Measurements from ENCODE around the gene KCNMA1.

The KCNMA1 gene

DNA sequence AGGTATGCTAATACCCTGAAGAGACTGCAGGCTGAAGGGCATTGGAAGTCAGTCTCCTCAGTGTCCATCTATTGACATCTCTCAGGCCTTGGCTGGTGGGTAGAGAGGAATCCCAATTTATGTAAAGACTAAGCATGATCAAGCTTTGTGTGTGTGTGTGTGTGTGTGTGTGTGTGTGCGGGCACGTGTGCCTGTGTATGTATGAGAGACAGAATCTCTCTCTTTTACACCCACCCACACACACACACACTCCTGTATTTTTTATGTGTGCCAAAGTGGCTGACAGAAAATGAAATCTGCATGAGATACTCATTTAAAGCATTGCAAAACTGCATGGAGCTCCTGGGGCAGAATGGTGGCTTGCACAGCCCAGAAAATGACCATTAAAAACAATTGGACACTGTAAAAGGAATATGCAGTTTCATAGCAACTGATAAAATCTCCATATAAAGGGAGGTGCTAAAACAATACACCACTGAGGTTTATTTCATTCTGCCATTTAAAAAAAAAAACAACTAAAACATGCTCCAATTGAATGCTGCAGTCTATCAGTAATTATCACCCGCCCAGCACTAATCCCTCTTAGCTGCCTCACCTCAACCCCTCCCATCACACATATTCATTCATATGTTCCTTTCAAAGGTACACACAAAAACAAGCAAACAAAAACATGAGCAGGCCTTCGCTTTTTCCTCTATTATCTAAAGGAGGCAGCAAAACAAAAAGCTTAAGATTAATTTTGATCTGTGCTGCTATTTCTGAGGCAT lies 385.0 kb downstream of the KCNMA1 start:
- DNase-seq = no peak

DNA sequence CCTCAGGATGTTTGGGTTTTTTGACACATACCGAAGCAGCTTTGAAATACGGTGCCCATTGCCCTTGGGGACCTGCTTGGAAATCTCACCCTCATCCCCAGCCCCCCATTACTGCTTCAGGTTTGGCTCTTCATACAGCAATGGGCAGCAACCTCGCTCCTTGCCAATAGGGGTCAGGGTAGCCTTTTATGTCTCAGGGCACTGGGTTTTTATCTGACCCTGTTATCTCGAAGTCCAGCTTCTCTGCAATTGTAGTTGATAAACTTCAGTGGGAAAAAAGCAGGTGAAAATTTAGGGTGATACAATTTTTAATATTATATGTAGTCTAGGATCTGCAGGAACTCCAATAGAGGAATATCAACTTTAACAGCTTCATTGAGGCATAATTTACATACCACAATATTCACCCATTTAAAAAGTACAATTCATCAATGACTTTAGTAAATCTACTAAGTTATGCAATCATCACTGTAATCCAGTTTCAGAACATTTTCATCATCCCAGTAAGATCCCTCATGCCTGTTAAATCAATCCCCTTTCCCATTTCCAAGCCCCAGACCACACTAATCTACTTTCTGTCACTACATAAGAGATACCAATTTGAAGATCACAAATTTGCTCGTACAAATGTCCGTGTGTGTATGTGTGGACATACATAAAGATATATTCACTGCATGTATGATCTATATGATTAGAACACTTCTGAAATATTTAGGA lies 386.2 kb downstream of the KCNMA1 start:
- DNase-seq = peak; percentile 13

DNA sequence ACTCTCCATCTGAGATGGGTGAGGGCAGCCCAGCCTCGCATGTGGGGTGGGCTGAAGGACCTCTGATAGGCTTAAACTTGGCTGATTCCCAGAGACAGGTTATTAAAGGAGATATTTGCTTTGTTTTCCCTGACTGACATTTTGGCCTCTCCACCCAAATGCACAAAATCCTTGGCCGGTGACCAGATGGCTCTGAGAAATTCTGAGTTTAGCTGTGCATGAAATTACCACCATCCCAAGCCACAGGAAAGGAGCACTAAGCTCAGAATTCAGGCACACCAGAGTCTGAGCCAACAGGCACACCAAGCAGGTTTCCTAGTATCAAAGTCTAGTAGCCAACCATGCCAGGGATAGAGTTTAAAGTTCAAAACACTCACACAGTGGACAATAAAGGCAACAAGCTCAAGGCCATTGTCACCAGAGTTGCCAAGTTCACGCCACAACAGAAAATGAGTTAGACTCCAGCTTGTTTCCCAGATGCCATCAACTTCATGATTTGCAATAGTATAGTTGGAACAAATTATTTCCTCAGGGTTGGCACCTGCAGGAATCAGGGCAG lies 387.6 kb downstream of the KCNMA1 start:
- no peak for DNase-seq

DNA sequence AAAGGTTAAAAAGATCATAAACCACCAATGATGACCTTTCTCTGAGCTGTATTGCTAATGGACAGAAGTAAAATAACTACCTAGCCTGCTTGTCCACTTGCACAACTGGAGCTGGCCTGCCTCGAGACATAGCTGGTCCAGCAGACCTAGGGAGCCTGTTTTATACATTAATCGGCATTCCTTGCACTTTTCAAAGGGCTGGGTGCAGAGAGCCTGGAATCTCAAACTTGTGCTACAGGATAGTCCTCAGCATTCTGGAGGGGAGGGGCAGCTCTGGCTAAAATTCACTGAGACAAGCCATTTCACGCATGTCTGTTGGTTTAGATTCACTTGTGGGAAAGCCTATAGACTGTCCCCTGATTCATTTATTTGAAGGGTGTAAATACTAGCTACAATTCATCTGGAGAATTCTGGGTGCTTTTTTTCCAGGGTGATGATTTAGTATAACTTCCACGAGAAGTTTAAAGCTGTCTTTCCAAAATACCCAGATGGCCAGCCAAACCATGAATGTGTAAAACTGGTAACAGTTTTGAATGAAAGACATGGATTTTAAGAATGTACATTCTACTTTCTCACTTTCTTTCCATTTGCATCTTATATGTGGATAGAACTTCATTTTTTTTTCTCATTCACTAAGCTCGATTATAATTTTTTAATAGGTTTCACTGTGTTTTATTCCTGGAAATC lies 389.4 kb downstream of the KCNMA1 start:
- DNase-seq = no peak

DNA sequence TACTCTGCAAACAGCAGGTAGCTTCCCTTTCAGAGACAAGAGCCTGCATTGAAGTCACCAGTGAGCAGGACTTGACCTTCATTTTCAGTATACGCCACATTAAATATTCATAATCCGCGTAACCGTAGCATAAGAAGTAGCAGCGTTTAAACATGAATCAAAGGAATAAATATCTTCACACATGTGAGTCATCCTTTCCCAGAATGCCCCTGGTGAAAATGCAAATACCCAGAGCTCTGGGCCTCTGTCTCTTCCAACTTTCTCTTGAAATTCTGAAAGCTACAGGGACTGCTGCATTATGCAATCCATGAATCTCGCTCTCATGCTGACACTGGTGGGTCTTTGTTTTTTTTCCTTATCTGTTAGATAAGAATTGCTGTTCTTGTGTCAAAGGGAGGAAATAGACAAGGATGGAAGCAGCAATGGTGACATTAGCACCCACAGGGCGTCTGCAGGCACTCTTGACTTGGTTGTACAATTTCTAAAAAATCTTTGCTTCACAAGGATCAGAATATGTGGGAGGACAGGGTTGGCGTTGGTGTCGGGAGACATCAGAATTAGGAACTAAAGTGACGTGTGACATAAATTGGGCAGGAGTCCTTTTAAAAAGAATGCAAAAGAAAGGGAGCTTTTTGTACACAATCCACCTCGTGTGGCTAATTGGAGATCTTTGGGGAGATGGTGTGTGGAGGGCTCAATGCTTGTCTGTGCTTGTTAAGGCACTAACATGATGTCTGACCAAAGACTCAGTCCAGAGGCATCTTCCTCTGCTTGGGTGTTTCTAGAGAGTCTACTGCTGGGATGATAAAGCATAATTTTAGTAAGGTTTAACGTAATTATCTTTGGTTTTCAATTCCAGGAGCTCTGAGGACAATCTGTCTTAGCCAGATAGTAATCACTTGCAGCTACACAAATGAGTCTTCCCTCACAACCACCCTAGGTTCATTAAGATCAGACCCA lies 390.3 kb downstream of the KCNMA1 start:
- no peak for DNase-seq

DNA sequence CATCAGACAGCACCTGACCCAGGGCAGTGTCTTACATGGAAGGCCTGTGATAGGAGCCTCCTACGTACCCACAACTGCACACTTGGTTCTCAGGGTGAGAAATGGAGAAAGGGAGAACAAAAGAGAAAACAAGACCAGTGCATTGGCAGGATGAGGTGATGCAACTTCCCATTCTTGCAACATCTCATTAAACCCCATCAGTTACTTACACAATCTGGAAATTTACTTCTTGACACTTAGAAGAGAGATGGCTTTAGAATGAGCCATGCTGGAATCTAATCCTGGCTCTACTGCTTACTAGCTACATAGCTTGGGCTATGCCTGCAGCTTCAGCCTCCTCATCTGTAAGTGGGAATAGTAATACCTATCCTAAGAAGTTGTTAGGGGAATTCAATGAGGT lies 391.7 kb downstream of the KCNMA1 start:
- DNase-seq = no peak

DNA sequence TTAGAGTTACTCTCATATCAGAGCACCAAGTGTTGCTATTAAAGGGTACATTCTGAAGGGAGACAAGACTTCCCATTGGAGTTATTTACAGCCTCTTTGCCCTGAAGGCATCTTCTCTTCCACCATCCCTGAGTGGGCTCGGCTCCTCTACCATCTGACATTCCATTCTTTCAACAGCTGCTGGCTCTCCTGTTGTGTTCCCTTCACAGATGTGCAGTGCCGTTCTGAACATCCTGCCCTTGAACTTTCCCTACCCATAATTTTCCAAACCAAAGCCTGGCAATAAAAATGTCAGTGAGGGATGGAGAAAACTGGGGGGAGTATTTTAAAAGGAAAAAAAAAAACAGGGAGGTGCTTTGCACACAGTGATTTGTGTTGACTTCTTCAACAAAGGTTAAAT lies 392.9 kb downstream of the KCNMA1 start:
- DNase-seq = no peak

DNA sequence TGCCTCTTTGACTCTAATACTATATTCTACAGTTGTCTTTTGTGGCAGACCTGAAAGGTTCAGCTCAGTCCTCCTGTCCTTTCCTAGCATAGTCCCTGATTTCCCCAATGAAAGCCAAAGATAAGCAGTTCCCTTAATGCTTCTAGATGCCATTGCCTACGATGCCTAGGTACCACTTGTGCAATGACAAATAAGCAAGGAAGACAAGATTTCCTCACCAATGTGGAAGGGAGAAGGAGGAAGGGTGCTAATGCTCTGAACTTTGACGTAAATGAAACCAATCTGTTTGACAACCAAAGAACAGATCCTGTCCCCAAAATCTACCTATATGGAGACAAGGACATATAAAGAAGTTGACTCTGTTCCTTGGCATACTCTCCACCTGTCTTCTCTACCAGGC lies 393.3 kb downstream of the KCNMA1 start:
- no peak for DNase-seq

DNA sequence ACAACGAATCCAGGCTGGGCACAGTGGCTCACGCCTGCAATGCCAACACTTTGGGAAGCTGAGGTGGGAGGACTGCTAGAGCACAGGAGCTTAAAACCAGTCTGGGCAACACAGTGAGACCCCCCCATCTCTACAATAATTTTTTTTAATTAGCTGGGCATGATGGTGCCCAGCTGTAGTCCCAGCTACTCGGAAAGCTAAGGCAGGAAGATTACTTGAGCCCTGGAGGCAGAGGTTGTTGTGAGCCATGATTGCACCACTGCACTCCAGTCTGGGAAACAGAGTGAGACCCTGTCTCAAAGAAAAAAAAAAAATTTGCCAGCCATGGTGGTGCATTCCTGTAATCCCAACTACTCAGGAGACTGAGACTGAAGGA lies 396.3 kb downstream of the KCNMA1 start:
- DNase-seq = no peak

DNA sequence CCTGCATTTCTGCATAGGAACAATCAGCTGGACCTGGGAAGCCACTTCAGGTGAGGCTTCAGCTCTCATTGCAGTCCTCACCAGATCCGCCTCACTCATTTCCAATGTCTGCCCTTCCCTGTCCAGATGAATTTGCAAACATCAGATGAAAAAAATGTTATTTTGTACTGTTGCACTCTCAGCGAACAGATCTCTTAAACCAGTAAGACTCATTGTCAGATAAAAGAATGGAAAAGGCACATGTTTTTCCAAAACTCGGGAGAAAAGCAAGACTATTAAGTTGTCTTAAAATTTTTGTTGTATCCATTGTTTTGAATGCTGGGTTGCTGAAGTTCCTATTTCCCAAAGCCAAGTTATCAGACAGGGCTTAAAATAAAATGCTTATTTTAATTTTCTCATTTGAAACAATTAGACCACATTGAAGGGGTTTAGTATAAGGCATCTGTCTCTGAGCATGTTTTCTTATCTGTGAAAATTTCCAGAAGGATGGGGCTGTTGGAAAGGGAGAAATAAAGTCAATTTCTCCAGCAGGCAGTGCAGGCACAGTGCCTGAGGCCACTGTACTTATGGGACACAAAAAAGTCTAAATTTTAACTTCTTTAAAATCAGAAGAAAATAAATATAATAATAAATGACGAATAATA lies 396.8 kb downstream of the KCNMA1 start:
- no peak for DNase-seq

DNA sequence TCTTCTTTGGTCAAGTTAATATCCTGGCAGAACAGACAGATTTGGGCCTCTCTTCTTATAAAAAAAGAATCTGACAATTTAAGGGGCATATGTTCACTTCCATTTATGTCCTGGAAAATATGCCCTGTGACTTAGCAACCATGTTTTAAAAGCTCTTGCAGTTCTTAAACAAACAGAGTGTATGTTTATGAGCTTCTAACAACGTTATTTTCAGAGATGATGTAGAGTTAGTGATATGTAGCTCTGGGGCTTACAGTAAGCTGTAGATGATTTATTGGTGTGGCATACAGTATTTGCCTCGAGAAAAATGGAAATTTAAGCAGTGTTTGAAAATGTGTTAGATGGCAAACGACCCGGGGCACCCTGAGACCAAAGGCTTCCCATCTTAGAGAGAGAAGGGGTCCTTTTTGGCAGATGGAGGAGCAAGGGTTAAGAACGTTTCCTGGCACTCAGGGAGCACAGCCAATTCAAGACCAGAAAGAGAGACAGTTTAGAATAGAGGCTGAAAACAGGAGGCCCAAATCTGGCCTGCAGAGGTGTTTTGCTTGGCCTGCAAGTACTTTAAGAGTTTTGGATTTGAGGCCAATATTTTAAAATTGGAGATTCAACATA lies 397.5 kb downstream of the KCNMA1 start:
- no peak for DNase-seq

DNA sequence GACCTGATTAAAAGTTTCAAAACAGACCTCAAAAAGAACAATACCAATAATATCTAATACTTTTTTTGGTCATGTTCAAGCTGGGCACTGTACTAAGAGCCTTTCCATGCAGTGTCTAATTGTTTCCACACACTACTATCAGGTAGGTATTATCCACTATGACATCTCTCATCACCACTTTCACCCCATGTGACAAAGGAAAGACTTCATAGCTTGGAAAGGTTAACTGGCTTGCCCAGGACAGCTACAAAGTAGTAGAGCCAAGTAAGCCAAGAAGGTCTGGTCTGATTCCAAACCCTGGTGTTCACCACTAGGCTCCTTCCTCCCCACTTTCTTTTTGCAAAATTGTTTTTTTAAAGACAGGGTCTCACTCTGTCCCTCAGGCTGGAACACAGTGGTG lies 400.5 kb downstream of the KCNMA1 start:
- no peak for DNase-seq

DNA sequence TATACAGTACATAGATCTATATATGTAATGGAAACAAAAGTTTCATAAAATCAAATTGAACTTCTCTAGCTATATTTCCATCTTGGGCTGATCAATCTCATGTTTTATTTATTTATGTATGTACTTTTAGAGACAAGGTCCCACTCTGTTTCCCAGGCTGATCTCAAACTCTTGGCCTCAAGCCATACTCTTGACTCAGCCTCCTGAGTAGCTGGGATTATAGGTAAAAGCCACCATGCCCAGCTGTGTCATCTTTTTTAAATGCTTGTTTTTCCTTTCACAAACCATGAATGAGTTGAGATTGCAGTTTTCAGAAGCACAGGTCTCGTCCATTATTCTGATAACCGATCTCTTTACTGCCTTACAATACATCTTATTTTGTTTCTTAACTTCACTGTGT lies 400.9 kb downstream of the KCNMA1 start:
- no peak for DNase-seq

DNA sequence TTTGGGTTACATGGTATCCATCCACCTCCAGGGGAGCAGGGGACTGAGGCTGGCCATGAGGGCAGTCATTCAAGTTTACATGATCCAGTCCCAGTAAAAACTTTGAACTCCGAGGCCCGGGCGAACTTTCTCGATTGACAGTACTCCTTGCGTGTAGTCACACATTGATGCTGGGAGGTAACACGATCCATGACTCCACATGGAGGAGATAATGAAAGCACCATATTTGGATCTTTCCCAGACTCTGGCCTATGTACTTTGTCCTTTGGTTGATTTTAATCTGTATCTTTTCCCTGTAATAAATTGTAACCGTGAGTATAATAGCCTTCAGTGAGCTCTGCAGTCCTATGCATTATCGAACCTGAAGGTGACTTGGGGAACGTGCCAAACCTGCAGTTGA lies 401.6 kb downstream of the KCNMA1 start:
- no peak for DNase-seq

DNA sequence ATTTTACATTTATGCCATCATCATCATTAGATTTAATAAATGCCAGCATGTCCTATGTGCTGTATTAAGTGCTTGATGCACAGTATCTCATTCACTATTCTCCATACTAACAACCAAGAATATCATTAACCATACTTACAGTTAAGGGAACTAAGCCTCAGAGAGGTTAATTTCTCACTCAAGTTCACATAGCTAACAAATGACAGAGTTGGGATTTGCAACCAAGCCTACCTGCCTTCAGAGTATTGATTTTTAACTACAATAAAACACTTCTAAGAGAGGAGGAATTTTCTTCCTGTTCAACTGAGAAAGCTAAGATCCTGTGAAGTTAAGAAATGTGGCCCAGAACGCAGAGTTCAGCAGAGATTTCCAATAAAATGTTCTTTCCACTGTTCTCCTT lies 403.0 kb downstream of the KCNMA1 start:
- no peak for DNase-seq

DNA sequence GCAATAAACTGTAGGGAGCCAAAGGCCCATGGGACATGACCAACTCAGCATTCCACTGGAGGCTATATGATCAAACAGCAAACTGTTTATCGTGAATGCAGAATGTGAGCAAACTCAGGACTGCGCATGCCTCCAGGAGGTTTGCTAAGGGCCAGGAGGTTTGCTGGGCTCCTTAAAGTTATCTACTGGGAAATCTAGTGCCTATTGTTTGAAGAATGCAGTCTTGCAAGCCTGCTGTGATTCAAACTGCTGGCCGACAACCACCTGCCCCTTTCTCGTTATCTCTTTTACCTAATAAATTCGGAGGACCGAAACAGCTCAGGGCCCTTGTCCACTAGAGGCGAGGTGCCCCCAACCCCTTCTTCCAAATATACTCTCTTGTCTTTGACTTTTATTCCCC lies 404.1 kb downstream of the KCNMA1 start:
- no peak for DNase-seq

DNA sequence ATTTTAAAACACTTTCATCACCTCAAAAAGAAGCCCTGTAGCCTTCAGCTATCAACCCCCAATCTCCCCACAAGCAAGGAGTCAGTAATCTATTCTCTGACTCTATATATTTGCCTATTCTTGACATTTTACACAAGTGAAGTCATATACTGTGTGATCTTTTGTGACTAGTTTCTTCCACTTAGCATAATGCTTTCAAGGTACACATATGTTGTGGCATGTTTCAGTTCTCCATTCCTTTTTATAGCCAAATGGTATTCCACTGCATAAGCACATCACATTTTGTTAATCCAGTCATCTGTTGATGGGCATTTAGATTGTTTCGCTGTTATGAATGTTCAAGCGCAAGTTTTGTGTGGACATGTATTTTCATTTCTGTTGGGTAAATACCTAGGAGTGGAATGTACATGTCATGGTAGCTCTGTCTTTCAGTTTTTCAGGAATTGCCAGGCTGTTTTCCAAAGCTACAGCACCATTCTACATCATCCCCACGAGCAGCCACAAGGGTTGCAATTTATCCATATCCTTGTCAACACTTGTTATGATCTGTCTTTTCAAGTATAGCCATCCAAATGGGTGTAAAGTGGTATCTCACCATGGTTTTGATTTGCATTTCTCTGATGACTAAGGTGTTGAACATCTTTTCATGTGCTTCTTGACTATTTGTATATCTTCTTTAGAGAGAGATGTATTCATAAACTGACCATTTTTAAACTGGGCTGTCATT lies 405.6 kb downstream of the KCNMA1 start:
- no peak for DNase-seq

DNA sequence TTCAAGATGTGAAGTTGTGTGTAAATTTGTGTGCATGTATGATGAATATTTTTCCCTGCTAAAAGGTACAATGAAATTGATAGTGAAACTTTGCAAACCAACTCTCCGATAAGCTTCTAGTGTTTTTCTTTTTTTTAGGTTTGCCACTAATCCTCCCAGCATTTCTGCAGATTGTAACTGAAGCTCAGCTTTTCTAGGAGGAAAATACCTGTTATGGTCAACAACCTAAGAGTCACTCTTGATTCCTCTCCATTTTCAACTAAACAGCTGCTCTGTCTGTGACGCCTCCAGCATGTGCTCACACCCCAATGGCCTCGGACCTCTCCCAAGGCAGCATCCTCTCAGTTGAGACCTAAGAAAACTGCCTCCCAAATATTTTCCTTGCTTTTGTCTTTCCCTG lies 406.2 kb downstream of the KCNMA1 start:
- no peak for DNase-seq

DNA sequence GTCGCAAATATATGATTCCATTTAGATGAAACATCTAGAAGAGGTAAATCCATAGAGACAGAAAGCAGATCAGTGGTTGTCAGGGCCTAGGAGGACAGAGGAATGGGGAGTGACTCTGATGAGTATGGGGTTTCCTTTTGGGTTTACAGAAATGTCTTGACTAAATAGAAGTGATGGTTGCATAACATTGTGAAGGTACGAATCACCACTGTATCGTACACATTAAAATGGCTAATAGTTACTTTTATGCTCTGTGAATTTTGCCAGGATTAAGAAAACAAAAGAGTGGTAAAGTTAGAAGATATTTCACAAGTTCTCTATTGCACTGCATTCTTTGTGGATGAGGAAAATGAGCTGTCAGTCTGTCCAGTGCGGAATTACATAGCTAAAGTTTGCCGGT lies 407.4 kb downstream of the KCNMA1 start:
- DNase-seq = no peak

DNA sequence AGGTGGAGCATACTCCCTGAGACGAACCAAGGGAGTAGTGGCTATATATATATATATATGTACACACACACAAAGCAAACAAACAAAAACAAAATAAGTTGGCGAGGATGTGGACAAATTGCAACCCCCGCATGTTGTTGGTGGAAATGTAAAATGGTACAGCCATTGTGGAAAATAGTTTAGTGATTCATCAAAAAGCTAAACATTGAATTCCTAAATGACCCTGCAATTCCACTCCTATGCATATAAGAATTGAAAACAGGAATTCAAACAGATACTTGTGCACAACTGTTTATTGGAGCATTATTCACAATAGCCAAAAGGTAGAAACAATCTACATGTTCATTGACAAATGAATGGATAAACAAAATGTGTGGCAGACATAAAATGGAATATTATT lies 407.9 kb downstream of the KCNMA1 start:
- DNase-seq = no peak

DNA sequence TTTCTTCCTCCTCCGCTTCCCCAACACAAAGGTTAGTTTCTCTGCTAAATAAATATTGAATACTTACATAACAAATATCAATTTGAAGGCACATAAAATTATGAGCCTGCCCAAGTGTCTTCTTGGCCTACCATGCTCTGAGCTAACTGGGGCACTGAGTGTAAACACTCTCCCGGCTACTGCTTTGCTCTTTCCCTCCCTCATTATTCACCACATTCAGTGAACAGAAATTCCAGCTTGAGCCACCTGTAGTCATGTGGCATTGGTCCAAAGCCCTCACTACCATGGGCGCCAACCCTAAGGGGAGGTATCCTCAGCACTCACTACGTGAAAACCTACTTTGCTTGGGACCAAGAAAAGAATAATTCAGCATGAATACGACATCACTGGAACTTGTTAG lies 409.0 kb downstream of the KCNMA1 start:
- no peak for DNase-seq

Data from GDM1 (cell line).